Dedifferentiated amniotic fluid mesenchymal stem cell (primary cell): ENCODE data around the gene SH3RF1.
A peak's percentile ranks its signal among the peaks of the same experiment; 100 is the strongest.

Source experiments
- DNase-seq: peaks from one replicate; pipeline ENCODE4 v3.0.0-alpha.2; 2016; ENCODE audit errors: extremely low spot score

The SH3RF1 gene

GRCh38 chr4:169108303-169108702 is 162.5 kb downstream of the SH3RF1 start:
- DNase-seq, result no peak

- DNase-seq, result no peak
Measured at GRCh38 chr4:169107528-169107927, 163.2 kb downstream of the SH3RF1 start.

GRCh38 chr4:169106696-169107229 is 164.0 kb downstream of the SH3RF1 start:
- no peak for DNase-seq

GRCh38 chr4:169105620-169106019 is 165.1 kb downstream of the SH3RF1 start:
- no peak for DNase-seq

GRCh38 chr4:169103966-169104412 is 166.8 kb downstream of the SH3RF1 start:
- DNase-seq, result peak; percentile 34

- DNase-seq, result no peak
Measured at GRCh38 chr4:169102026-169102425, 168.7 kb downstream of the SH3RF1 start.

GRCh38 chr4:169100670-169101101 is 170.1 kb downstream of the SH3RF1 start:
- no peak for DNase-seq

- DNase-seq, result peak; percentile 65
Measured at GRCh38 chr4:169099771-169100180, 171.0 kb downstream of the SH3RF1 start.

- DNase-seq, result no peak
Measured at GRCh38 chr4:169098969-169099690, 171.6 kb downstream of the SH3RF1 start.

GRCh38 chr4:169098532-169098931 is 172.2 kb downstream of the SH3RF1 start:
- no peak for DNase-seq

- no peak for DNase-seq
Measured at GRCh38 chr4:169098054-169098497, 172.7 kb downstream of the SH3RF1 start.

- no peak for DNase-seq
Measured at GRCh38 chr4:169096221-169096620, 174.5 kb downstream of the SH3RF1 start.

- no peak for DNase-seq
Measured at GRCh38 chr4:169094656-169095231, 176.0 kb downstream of the SH3RF1 start.

- no peak for DNase-seq
Measured at GRCh38 chr4:169092889-169093522, 177.8 kb downstream of the SH3RF1 start.

- no peak for DNase-seq
Measured at GRCh38 chr4:169090484-169091215, 180.1 kb downstream of the SH3RF1 start.

GRCh38 chr4:169089004-169089403 is 181.8 kb downstream of the SH3RF1 start:
- DNase-seq, result no peak

GRCh38 chr4:169084954-169085353 is 185.8 kb downstream of the SH3RF1 start:
- no peak for DNase-seq

- DNase-seq, result peak; percentile 59
Measured at GRCh38 chr4:169080981-169081380, 189.8 kb downstream of the SH3RF1 start.

- peak; percentile 72 for DNase-seq
Measured at GRCh38 chr4:169079942-169080827, 190.6 kb downstream of the SH3RF1 start.

GRCh38 chr4:169074117-169074516 is 196.6 kb downstream of the SH3RF1 start:
- no peak for DNase-seq

- no peak for DNase-seq
Measured at GRCh38 chr4:169071747-169072146, 199.0 kb downstream of the SH3RF1 start.
